DOHH2 (cell line): Measurements from ENCODE around the gene CHERP.

Experiments used
- CTCF ChIP-seq: fragments of 200-600 bp; sonication (generic); IDR thresholded peaks from one replicate; pipeline ENCODE4 v1.5.1; 2014; ENCODE audit warnings: antibody characterized with exemption, mild to moderate bottlenecking, low read depth, low read length; ENCODE audit not compliant: poor library complexity, severe bottlenecking
- EZH2phosphoT487 ChIP-seq: fragments of 200-600 bp; sonication (generic); IDR thresholded peaks from 2 replicates; pipeline ENCODE4 v1.6.1; 2017; ENCODE audit warnings: borderline replicate concordance, mild to moderate bottlenecking, antibody characterized with exemption, low read length, moderate library complexity, mixed read lengths

- TF ChIP-seq CTCF = no peak
- no peak for TF ChIP-seq EZH2phosphoT487
Measured at GRCh38 chr19:16537111-16537510, 5.1 kb downstream of the CHERP start.
